Spleen (tissue), 7 donors: ENCODE measurements around the gene SIRT5.

Source experiments
- CTCF ChIP-seq, 11 experiments: fragments of 200-600 bp in 7 of 11; fragments of 450-650 bp in 4 of 11; sonication (generic) in 4 of 11; IDR thresholded peaks in 8 of 11; conservative IDR thresholded peaks in 3 of 11; 1 replicate in 7 of 11; 2 replicates in 4 of 11; pipeline versions ENCODE4 v1.4.0 to v1.8.0; 2016 to 2021; ENCODE audit warnings: antibody characterized with exemption in 11 of 11, inconsistent platforms in 4 of 11, mild to moderate bottlenecking in 1 of 11
- POLR2A ChIP-seq, 3 donors: fragments of 450-650 bp; IDR thresholded peaks; one replicate each; pipeline ENCODE4 v1.5.1; 2017; ENCODE audit warnings: antibody characterized with exemption in 3 of 3, mild to moderate bottlenecking in 1 of 3
- donor health status: DM: no; HTN: no; CAD: no; lungs with moderate emphysema.
- donor health status: DM: no; HTN: no; CAD: no.
- donor health status: DM: no; HTN: no; CAD: no.

DNA sequence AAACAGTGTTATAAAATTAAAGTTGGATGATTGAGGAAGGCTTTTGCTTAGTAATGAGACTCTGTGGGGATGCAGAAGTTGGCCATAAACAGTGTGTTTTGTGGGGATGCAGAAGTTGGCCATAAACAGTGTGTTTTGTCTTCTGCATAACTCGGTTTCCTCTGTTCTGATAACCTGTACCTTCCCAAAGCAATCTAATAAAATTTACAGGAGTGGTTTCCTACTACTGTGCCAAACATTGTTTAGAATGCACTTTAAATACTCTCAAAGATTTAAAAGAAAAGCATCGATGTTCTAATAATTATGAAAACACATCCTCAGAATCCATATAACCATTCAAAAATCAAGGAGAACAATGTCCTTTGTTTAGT lies 36.9 kb upstream of the SIRT5 start:
- no peak for TF ChIP-seq POLR2A (IDR thresholded peaks at IDR 0.05)
- no peak for TF ChIP-seq CTCF (IDR thresholded peaks at IDR 0.05 in 8 of 11, conservative IDR thresholded peaks at IDR 0.05 in 3 of 11)
